Measurements from ENCODE around the gene TNFSF11.

The TNFSF11 gene

GRCh38 chr13:42569576-42570344 is 4.2 kb upstream of the TNFSF11 start:
- no peaks in the 10 kb centered on the region for H3K36me3 ChIP-seq (ENCODE audit: low read depth)
- no peak overlapping the region for H3K27ac ChIP-seq (ENCODE audit: poor library complexity, severe bottlenecking)
- TF ChIP-seq, protein P1, sequence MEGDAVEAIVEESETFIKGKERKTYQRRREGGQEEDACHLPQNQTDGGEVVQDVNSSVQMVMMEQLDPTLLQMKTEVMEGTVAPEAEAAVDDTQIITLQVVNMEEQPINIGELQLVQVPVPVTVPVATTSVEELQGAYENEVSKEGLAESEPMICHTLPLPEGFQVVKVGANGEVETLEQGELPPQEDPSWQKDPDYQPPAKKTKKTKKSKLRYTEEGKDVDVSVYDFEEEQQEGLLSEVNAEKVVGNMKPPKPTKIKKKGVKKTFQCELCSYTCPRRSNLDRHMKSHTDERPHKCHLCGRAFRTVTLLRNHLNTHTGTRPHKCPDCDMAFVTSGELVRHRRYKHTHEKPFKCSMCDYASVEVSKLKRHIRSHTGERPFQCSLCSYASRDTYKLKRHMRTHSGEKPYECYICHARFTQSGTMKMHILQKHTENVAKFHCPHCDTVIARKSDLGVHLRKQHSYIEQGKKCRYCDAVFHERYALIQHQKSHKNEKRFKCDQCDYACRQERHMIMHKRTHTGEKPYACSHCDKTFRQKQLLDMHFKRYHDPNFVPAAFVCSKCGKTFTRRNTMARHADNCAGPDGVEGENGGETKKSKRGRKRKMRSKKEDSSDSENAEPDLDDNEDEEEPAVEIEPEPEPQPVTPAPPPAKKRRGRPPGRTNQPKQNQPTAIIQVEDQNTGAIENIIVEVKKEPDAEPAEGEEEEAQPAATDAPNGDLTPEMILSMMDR (IDR thresholded peaks at IDR 0.05; ENCODE audit: poor library complexity, severe bottlenecking), result no peak
- no peaks in the 10 kb centered on the region for H3K4me1 ChIP-seq (ENCODE audit: insufficient read depth, poor library complexity, severe bottlenecking)
- no peak overlapping the region for H3K4me3 ChIP-seq (ENCODE audit: severe bottlenecking)
- ATAC-seq (ENCODE audit: low read depth) (no peak), DNase-seq (ENCODE audit: low spot score) (no peak)
- peaks cover 13% of the 10 kb centered on the region for H3K27me3 ChIP-seq (ENCODE audit: insufficient read depth, poor library complexity, severe bottlenecking)
- no peaks in the 10 kb centered on the region for H3K9me3 ChIP-seq (ENCODE audit: severe bottlenecking)

GRCh38 chr13:42571895-42572294 is 2.1 kb upstream of the TNFSF11 start:
- Histone ChIP-seq H3K4me3 (ENCODE audit: severe bottlenecking) (no peak overlapping the region), H3K9me3 (ENCODE audit: severe bottlenecking) (no peaks in the 10 kb centered on the region), H3K4me1 (ENCODE audit: insufficient read depth, poor library complexity, severe bottlenecking) (no peaks in the 10 kb centered on the region), H3K27me3 (ENCODE audit: insufficient read depth, poor library complexity, severe bottlenecking) (peaks cover 25% of the 10 kb centered on the region), H3K36me3 (ENCODE audit: low read depth) (no peaks in the 10 kb centered on the region), H3K27ac (ENCODE audit: poor library complexity, severe bottlenecking) (no peak overlapping the region)
- no peak for DNase-seq (ENCODE audit: low spot score)
- TF ChIP-seq, protein P1 (IDR thresholded peaks at IDR 0.05; ENCODE audit: poor library complexity, severe bottlenecking), result no peak
- no peak for ATAC-seq (ENCODE audit: low read depth)

DNA sequence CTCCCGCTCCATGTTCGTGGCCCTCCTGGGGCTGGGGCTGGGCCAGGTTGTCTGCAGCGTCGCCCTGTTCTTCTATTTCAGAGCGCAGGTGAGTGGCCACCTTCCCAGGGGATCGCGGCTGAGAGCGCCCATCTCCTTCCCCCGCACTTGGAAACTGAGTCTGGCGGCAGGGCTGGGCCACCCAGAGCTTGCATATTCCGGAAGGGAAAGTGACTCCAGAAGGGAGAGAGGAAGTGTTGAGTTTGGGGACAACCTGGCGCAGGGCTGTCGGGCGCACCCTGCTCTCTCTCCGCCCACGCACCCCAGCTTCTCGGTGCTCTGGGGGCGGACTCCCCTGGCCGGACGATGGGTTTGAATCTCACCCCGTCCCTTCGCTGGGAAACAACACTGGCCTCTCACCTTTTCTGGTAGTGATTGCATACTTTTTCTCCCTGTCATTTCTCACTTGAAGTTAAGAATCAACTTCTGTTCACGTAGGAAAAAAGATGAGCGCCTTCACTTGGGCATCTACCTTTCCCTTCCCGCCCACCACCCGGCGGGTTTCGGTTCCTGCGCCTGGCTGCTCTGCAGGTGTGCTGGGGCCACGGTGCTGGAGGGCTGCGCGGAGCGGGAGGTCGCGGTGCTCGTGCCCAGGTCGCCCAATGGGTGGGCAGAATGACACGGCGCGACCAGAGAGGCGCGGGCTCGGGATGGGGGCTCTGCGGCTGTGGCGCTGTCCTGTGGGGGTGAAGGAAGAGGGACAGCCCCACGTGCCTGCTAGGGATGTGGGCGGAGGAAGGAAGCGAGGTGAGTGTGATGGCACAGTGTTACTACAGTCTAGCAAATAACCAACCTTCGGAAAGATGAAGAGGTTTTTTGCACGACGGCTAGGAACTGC is 721 bp downstream of the TNFSF11 start:
- Histone ChIP-seq H3K27ac (ENCODE audit: poor library complexity, severe bottlenecking) (no peak overlapping the region), H3K4me3 (ENCODE audit: severe bottlenecking) (peak overlapping the region; percentile 21), H3K4me1 (ENCODE audit: insufficient read depth, poor library complexity, severe bottlenecking) (no peaks in the 10 kb centered on the region), H3K36me3 (ENCODE audit: low read depth) (no peaks in the 10 kb centered on the region), H3K9me3 (ENCODE audit: severe bottlenecking) (no peaks in the 10 kb centered on the region), H3K27me3 (ENCODE audit: insufficient read depth, poor library complexity, severe bottlenecking) (peaks cover 25% of the 10 kb centered on the region)
- no peak for DNase-seq (ENCODE audit: low spot score)
- TF ChIP-seq, protein P1 (IDR thresholded peaks at IDR 0.05; ENCODE audit: poor library complexity, severe bottlenecking), result no peak
- ATAC-seq (ENCODE audit: low read depth), result peak; percentile 31; the same call in 2 of the 3 replicates

DNA sequence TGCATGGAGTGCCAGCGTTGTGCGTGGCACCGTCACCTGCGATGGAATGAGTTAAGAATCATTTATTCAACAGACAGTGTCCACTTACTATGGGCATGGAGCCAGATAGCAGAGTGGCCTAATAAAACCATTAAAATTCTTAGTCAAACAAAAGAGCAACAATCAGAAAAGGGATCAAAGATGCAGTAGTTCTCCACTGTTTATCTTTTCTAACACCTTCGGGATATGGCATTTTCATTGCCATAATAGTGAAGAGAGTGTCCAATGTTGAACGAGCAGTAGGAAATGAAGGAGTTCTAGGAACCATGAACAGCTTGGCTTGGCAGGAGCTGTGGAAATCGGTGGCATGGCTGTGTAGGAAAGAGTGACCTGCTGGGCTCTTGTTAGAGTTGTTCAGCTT is 2.0 kb downstream of the TNFSF11 start:
- DNase-seq (ENCODE audit: low spot score) (no peak), ATAC-seq (ENCODE audit: low read depth) (no peak)
- TF ChIP-seq, protein P1 (IDR thresholded peaks at IDR 0.05; ENCODE audit: poor library complexity, severe bottlenecking), result no peak
- Histone ChIP-seq H3K36me3 (ENCODE audit: low read depth) (no peaks in the 10 kb centered on the region), H3K27me3 (ENCODE audit: insufficient read depth, poor library complexity, severe bottlenecking) (peaks cover 25% of the 10 kb centered on the region), H3K9me3 (ENCODE audit: severe bottlenecking) (no peaks in the 10 kb centered on the region), H3K27ac (ENCODE audit: poor library complexity, severe bottlenecking) (no peak overlapping the region), H3K4me1 (ENCODE audit: insufficient read depth, poor library complexity, severe bottlenecking) (no peaks in the 10 kb centered on the region), H3K4me3 (ENCODE audit: severe bottlenecking) (no peak overlapping the region)

Measured in RWPE2 (cell line).